RWPE2 (cell line): ENCODE results near the gene RAB20.

Source experiments
- ATAC-seq: fragments of 200-7000 bp; cut with Tn5 transposase; 3 replicates; pipeline ENCODE4 v1.9.1; 2021; ENCODE audit warnings: low read depth
- DNase-seq: peaks from one replicate; pipeline ENCODE4 v3.0.0-alpha.2; 2020; ENCODE audit warnings: low spot score
- H3K27ac ChIP-seq: fragments of 450-650 bp; 2 replicates; pipeline ENCODE4 v1.5.1; 2017; ENCODE audit warnings: mild to moderate bottlenecking; ENCODE audit not compliant: poor library complexity, severe bottlenecking
- H3K27me3 ChIP-seq: fragments of 250-450 bp; sonication (Bioruptor Pico); 2 replicates; pipeline ENCODE4 v1.5.1; 2021; ENCODE audit warnings: mild to moderate bottlenecking, moderate library complexity; ENCODE audit not compliant: insufficient read depth, poor library complexity, severe bottlenecking
- H3K36me3 ChIP-seq: fragments of 250-450 bp; sonication (Bioruptor Pico); 2 replicates; pipeline ENCODE4 v1.5.1; 2020; ENCODE audit warnings: low read depth, mild to moderate bottlenecking, moderate library complexity
- H3K4me1 ChIP-seq: fragments of 250-450 bp; sonication (Bioruptor Pico); 2 replicates; pipeline ENCODE4 v1.5.1; 2021; ENCODE audit warnings: mild to moderate bottlenecking, moderate library complexity; ENCODE audit not compliant: insufficient read depth, poor library complexity, severe bottlenecking
- H3K4me3 ChIP-seq: fragments of 250-450 bp; sonication (Bioruptor Pico); 2 replicates; pipeline ENCODE4 v1.5.1; 2021; ENCODE audit warnings: mild to moderate bottlenecking, moderate library complexity; ENCODE audit not compliant: severe bottlenecking
- H3K9me3 ChIP-seq: fragments of 250-450 bp; sonication (Bioruptor Pico); 2 replicates; pipeline ENCODE4 v1.5.1; 2021; ENCODE audit warnings: mild to moderate bottlenecking, moderate library complexity; ENCODE audit not compliant: severe bottlenecking
- CTCF ChIP-seq: fragments of 450-650 bp; IDR thresholded peaks from one replicate; pipeline ENCODE4 v1.5.1; 2017; ENCODE audit warnings: mild to moderate bottlenecking, moderate library complexity; ENCODE audit not compliant: poor library complexity, severe bottlenecking

The RAB20 gene

GRCh38 chr13:110512198-110512740 lies 49.3 kb downstream of the RAB20 start:
- no peak for TF ChIP-seq CTCF
- Histone ChIP-seq H3K4me3 (no peak overlapping the region), H3K9me3 (no peaks in the 10 kb centered on the region), H3K4me1 (no peaks in the 10 kb centered on the region), H3K27ac (no peak overlapping the region), H3K27me3 (no peaks in the 10 kb centered on the region), H3K36me3 (peaks cover 48% of the 10 kb centered on the region)
- ATAC-seq (no peak), DNase-seq (no peak)

DNA sequence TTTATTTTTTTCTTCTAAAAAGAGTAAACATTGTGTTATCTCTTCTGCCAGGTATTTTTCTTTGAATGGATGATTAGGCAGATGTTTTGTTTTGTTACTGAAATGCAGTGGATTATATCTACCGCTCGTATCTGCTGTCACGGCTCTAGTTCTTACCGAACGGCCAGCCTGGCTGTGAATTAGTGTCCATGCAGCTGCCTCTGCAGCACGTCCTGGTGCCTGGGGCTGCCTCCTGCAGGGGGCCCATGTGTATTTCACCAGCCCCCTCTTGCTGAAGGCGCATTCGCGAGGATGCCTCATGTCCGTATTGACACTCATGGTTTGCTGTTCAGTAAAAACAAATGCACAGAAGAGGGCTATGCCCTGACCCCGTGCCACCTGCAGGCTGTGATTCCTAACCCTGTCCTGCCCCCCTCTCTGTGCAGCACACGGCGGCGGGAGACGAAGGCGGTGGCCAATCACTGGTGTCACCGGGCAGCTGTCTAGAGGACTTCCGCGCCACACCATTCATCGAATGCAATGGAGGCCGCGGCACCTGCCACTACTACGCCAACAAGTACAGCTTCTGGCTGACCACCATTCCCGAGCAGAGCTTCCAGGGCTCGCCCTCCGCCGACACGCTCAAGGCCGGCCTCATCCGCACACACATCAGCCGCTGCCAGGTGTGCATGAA lies 49.9 kb downstream of the RAB20 start:
- ATAC-seq (no peak), DNase-seq (no peak)
- Histone ChIP-seq H3K27me3 (no peaks in the 10 kb centered on the region), H3K4me3 (no peak overlapping the region), H3K36me3 (peaks cover 53% of the 10 kb centered on the region), H3K4me1 (no peaks in the 10 kb centered on the region), H3K9me3 (no peaks in the 10 kb centered on the region), H3K27ac (no peak overlapping the region)
- no peak for TF ChIP-seq CTCF

DNA sequence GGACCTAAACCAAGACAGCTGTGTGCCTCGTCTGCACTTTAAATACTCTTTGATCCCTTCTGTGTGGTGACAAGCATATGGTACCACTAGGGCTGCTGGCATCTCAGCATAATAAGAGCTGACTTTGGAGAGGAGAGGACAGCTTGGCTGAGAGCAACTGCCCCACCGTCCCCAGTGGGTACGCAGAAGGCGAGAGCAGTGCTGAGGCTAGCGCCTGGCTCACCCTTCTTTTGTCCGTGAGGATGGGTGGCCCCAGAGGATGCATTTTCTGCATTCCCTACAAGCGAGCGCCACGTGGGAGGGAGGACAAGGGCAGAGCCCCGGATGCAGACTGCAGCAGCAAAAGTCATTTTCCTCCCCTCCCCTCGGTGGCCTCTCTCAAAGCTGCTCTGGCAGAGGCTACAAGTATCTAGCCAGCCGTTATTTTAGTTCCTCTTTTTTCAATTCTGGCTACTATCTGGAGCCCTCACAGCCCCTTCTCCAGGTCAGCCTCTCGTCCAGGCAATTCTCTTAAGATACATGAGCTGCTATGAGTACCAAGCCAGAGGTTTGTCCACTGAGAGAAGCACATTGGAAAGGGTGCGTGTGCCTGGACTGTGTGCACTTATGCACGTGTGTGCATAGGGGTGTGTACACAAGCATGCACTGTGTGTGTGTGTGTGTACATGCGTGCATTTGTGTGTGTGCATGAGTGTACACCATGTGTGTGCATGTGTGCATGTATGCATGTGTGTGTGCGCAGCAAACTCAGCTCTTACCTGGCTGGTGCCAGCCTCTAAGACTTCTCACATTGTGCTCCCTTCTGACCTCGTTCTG lies 51.3 kb downstream of the RAB20 start:
- no peaks in the 10 kb centered on the region for H3K27me3 ChIP-seq
- no peak for TF ChIP-seq CTCF
- H3K36me3 ChIP-seq = peaks cover 57% of the 10 kb centered on the region
- no peaks in the 10 kb centered on the region for H3K4me1 ChIP-seq
- ATAC-seq = no peak
- H3K4me3 ChIP-seq = no peak overlapping the region
- DNase-seq = no peak
- no peaks in the 10 kb centered on the region for H3K9me3 ChIP-seq
- H3K27ac ChIP-seq = no peak overlapping the region

DNA sequence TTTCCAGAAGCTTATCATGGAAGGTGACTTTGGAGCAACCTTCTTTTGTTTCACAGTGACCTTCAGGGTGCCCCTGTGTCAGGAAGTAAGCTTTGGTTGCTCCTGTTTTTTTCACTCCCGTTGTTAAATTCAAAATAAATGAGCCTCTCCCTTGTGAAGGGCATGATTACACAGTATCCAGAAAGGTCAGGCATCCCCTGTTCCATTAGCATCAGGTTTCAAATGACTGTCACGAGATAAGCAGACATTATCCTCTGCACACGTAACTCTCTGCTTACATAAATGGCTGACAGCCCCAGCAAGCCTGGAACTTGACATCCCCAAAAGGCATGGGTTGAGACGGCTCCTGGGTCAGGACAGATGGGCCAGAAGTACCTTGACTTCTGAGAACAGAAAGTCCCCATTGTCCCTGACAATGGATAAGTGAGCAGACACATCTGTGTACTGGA lies 52.0 kb downstream of the RAB20 start:
- H3K4me3 ChIP-seq = no peak overlapping the region
- no peaks in the 10 kb centered on the region for H3K27me3 ChIP-seq
- TF ChIP-seq CTCF = no peak
- no peaks in the 10 kb centered on the region for H3K4me1 ChIP-seq
- DNase-seq (no peak), ATAC-seq (no peak)
- H3K36me3 ChIP-seq = peaks cover 61% of the 10 kb centered on the region
- no peak overlapping the region for H3K27ac ChIP-seq
- no peaks in the 10 kb centered on the region for H3K9me3 ChIP-seq
